Activated CD8-positive, alpha-beta T cell treated with anti-CD3 and anti-CD28 coated beads, Interleukin-2, amount 10 ng/mL, durations not matched to agents 7 days and 5 days (primary cell): ENCODE data around the gene FABP3. TPM values are rescaled to one million over a fixed set of nuclear protein-coding genes. Genes with fewer than 3 reads are reported as not detected.

Experiments used
- ATAC-seq: fragments of 150-1000 bp; cut with Tn5 transposase; one replicate; pipeline ENCODE4 v1.10.0; 2021; ENCODE audit warnings: moderate library complexity
- CTCF ChIA-PET: fragments of 350-600 bp; sonication (Branson Sonifier 250); formaldehyde crosslinking; loops from one replicate; lab custom pipeline; 2021; ENCODE audit warnings: antibody characterized with exemption; lab: Charles Lee
- POLR2A ChIA-PET: fragments of 350-600 bp; sonication (Branson Sonifier 250); formaldehyde crosslinking; loops from one replicate; lab custom pipeline; 2021; ENCODE audit warnings: antibody characterized with exemption; lab: Charles Lee
- DNase-seq: peaks from one replicate; pipeline ENCODE4 v3.0.0-alpha.2; 2020
- H3K27ac Mint-ChIP-seq: one replicate; pipeline ENCODE4 v1.8.0; 2021; ENCODE audit warnings: mild to moderate bottlenecking, mixed read lengths
- H3K27me3 Mint-ChIP-seq: one replicate; pipeline ENCODE4 v1.8.0; 2021; ENCODE audit warnings: low read depth, mixed read lengths
- H3K36me3 Mint-ChIP-seq: one replicate; pipeline ENCODE4 v1.8.0; 2021; ENCODE audit warnings: low read depth, mixed read lengths
- H3K4me1 Mint-ChIP-seq: one replicate; pipeline ENCODE4 v1.8.0; 2021; ENCODE audit warnings: low read depth, mixed read lengths
- H3K4me3 Mint-ChIP-seq: one replicate; pipeline ENCODE4 v1.8.0; 2021; ENCODE audit warnings: mild to moderate bottlenecking, mixed read lengths
- H3K9me3 Mint-ChIP-seq: one replicate; pipeline ENCODE4 v1.8.0; 2022; ENCODE audit warnings: mixed read lengths; ENCODE audit not compliant: insufficient read depth
- total RNA-seq, 2 experiments: library from RNA; stranded (reverse); gene quantifications; one replicate each; pipeline ENCODE4 v1.2.3, GENCODE V29; 2021

Gene FABP3
- total RNA-seq, 2 experiments from 2014 or later: not detected

- POLR2A ChIA-PET: no interaction called here
- CTCF ChIA-PET: no interaction called here
- no peak for ATAC-seq
- H3K27me3 Mint-ChIP-seq: no peaks in the 10 kb centered on the region
- no peaks in the 10 kb centered on the region for H3K9me3 Mint-ChIP-seq
- H3K27ac Mint-ChIP-seq: no peak overlapping the region
- DNase-seq: no peak
- no peaks in the 10 kb centered on the region for H3K4me1 Mint-ChIP-seq
- no peak overlapping the region for H3K4me3 Mint-ChIP-seq
- peaks cover 5% of the 10 kb centered on the region for H3K36me3 Mint-ChIP-seq
These were observed 28.4 kb downstream of the FABP3 start for GRCh38 chr1:31344503-31344902.

DNA sequence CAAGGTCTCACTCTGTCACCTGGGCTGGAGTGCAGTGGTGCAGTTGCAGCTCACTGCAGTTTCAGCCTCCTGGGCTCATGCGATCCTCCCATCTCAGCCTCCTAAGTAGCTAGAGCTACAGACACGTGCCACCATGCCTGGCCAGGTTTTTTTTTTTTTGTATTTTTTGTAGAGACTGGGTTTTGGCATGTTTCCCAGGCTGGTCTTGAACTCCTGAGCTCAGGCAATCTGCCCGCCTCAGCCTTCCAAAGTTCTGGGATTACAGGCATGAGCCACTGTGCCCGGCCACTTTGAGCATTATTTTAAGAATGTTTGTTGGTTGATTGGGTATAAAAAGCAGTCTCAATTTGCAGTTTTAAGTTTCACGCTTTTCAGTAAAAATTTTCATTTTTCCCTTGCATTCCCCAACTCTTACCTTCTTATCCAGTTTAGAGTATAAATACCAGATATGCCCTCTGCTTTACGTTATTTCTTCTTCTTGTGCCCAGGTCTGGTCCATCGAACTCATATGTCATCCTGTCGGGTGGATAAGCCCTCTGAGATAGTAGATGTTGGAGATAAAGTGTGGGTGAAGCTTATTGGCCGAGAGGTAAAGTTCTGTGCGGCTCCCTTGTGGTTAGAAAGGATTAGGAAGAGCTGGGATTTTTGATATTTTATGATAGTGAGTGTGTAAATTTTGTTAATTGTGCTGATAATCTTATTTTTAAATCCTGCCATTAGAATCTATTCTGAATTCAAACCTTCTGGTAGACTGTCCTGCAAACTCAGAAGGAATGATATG is 36.0 kb downstream of the FABP3 start:
- no peaks in the 10 kb centered on the region for H3K4me1 Mint-ChIP-seq
- no peak for DNase-seq
- no peak overlapping the region for H3K27ac Mint-ChIP-seq
- no peak overlapping the region for H3K4me3 Mint-ChIP-seq
- no peaks in the 10 kb centered on the region for H3K9me3 Mint-ChIP-seq
- POLR2A ChIA-PET: no interaction called here
- ATAC-seq: no peak
- CTCF ChIA-PET: interaction anchor here (0.9 to 2.4 kb wide), 3 partner anchors 10 to 153 kb away, joined by 3 to 10 read pairs (median 4); no protein-coding TSS in a partner anchor
- no peaks in the 10 kb centered on the region for H3K27me3 Mint-ChIP-seq
- peaks cover 3% of the 10 kb centered on the region for H3K36me3 Mint-ChIP-seq

- Mint-ChIP-seq H3K36me3 (peaks cover 4% of the 10 kb centered on the region), H3K9me3 (no peaks in the 10 kb centered on the region), H3K27me3 (no peaks in the 10 kb centered on the region), H3K4me1 (no peaks in the 10 kb centered on the region), H3K4me3 (no peak overlapping the region), H3K27ac (no peak overlapping the region)
- POLR2A ChIA-PET: no interaction called here
- DNase-seq (peak; percentile 21), ATAC-seq (no peak)
- CTCF ChIA-PET: interaction anchor here (2.4 kb wide), 1 partner anchor 150 kb away, joined by 10 read pairs; no protein-coding TSS in a partner anchor
These were observed 37.9 kb downstream of the FABP3 start for GRCh38 chr1:31335007-31335406.

DNA sequence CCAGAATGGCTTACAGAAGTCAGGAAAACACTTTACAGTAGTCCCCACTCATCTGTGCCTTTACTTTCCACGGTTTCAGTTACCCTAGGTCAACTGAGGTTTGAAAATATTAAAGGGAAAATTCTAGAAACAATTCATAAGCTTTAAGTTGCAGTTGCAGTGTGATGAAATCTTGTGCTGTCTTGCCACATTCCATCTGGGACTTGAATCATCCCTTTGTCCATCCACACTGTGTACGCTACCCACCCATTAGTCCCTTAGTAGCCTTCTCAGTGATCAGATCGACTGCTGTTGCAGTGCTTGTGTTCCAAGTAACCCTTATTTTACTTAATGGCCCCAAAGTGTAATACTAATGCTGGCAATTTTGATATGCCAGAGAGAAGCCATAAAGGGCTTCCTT is 45.5 kb downstream of the FABP3 start:
- CTCF ChIA-PET: interaction anchor here (1.1 to 3.5 kb wide), 2 partner anchors 143 to 221 kb away, joined by 3 to 11 read pairs; no protein-coding TSS in a partner anchor

DNA sequence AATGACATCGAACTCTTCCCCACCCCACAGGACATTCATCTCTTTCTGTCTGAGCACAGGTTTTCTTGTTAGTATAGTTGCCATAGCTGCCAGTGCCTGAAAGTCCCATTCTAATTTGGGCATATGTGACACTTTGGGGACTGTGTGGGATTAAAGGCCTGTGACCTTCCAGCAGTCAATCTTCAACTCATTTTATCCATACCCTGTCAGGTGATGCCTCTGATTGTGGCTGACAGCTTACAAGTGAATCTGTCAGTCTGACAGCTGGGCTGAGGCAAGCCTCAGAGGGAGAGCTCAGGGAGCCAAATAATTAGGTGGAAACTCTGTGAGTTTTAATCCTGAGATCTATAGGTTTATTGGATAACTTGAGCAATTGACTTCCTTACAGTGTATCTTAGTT is 46.4 kb downstream of the FABP3 start:
- Mint-ChIP-seq H3K27me3 (no peaks in the 10 kb centered on the region), H3K27ac (no peak overlapping the region), H3K4me3 (no peak overlapping the region), H3K36me3 (peaks cover 7% of the 10 kb centered on the region), H3K9me3 (no peaks in the 10 kb centered on the region), H3K4me1 (no peaks in the 10 kb centered on the region)
- no peak for ATAC-seq
- ChIA-PET POLR2A (no interaction called here), CTCF (interaction anchor here (0.7 to 1.6 kb wide), 3 partner anchors 11 to 164 kb away, joined by 3 read pairs; no protein-coding TSS in a partner anchor)
- no peak for DNase-seq

More for the DNA sequence above, 45.5 kb downstream of the FABP3 start:
- no peak overlapping the region for H3K4me3 Mint-ChIP-seq
- no peaks in the 10 kb centered on the region for H3K9me3 Mint-ChIP-seq
- no peaks in the 10 kb centered on the region for H3K27me3 Mint-ChIP-seq
- no peak for DNase-seq
- H3K27ac Mint-ChIP-seq: no peak overlapping the region
- no peaks in the 10 kb centered on the region for H3K4me1 Mint-ChIP-seq
- ATAC-seq: no peak
- POLR2A ChIA-PET: no interaction called here
- peaks cover 4% of the 10 kb centered on the region for H3K36me3 Mint-ChIP-seq

- ChIA-PET POLR2A (no interaction called here), CTCF (no interaction called here)
- Mint-ChIP-seq H3K27ac (no peak overlapping the region), H3K4me3 (no peak overlapping the region), H3K36me3 (peaks cover 6% of the 10 kb centered on the region), H3K4me1 (no peaks in the 10 kb centered on the region), H3K27me3 (no peaks in the 10 kb centered on the region), H3K9me3 (no peaks in the 10 kb centered on the region)
- no peak for DNase-seq
- ATAC-seq: no peak
These were observed 47.9 kb downstream of the FABP3 start for GRCh38 chr1:31324992-31325391.

- peaks cover 6% of the 10 kb centered on the region for H3K36me3 Mint-ChIP-seq
- DNase-seq (no peak), ATAC-seq (no peak)
- POLR2A ChIA-PET: no interaction called here
- no peak overlapping the region for H3K27ac Mint-ChIP-seq
- H3K4me3 Mint-ChIP-seq: no peak overlapping the region
- CTCF ChIA-PET: no interaction called here
- no peaks in the 10 kb centered on the region for H3K4me1 Mint-ChIP-seq
- H3K9me3 Mint-ChIP-seq: no peaks in the 10 kb centered on the region
- H3K27me3 Mint-ChIP-seq: no peaks in the 10 kb centered on the region
These were observed 48.8 kb downstream of the FABP3 start for GRCh38 chr1:31324093-31324492.

DNA sequence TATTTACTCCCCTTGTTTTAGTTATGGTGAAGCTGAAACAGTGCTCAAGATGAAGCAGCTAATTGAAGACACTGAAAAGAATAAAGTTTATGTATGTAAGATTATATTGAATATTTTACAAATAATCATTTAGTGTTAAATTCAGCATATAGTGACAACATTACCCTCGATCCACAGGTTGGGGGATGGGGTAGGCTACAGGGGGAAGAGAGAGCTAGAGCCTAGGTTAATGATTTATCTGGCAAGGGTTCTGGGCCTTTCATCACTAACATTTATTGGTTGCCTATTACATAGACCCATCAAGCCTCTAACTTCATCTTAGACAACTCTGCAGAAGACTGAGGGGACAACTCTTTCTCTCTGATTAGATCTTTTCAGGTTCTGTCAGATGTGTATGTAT is 54.7 kb downstream of the FABP3 start:
- CTCF ChIA-PET: no interaction called here

DNA sequence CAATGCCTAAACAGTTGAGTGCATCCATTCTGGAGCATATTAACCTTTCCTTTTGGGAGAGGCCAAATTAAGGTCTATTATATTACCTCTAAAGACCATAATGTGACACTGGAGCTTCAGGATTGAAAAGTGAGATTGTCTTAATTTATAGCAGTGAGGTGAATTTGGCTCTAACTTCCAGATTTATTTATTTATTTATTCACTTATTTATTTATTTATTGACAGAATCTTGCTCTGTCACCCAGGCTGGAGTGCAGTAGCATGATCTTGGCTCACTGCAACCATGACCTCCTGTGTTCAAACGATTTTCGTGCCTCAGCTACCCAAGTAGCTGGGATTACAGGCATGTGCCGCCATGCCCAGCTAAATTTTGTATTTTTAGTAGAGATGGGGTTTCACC is 57.0 kb downstream of the FABP3 start:
- Mint-ChIP-seq H3K4me1 (no peaks in the 10 kb centered on the region), H3K9me3 (no peaks in the 10 kb centered on the region), H3K36me3 (peaks cover 33% of the 10 kb centered on the region), H3K4me3 (no peak overlapping the region), H3K27ac (no peak overlapping the region), H3K27me3 (no peaks in the 10 kb centered on the region)
- ATAC-seq (no peak), DNase-seq (no peak)
- POLR2A ChIA-PET: no interaction called here
- CTCF ChIA-PET: interaction anchor here (1.1 kb wide), 1 partner anchor 132 kb away, joined by 4 read pairs; no protein-coding TSS in a partner anchor

More for the DNA sequence above, 54.7 kb downstream of the FABP3 start:
- Mint-ChIP-seq H3K9me3 (no peaks in the 10 kb centered on the region), H3K27ac (no peak overlapping the region), H3K4me3 (no peak overlapping the region), H3K27me3 (no peaks in the 10 kb centered on the region), H3K4me1 (no peaks in the 10 kb centered on the region), H3K36me3 (peaks cover 26% of the 10 kb centered on the region)
- ATAC-seq (no peak), DNase-seq (no peak)
- POLR2A ChIA-PET: interaction anchor here (0.6 kb wide), 2 partner anchors 55 to 230 kb away, joined by 3 read pairs; no protein-coding TSS in a partner anchor

Other genes starting within 250 kb of the FABP3 start
- gene NKAIN1, start 133.2 kb downstream of the FABP3 start, total RNA-seq: 1 to 10 TPM in 1 of 2 experiments, under 1 TPM in 1; 0.63 to 2.0 TPM
- 100 to 1,000 TPM in 1 of 2 experiments, 10 to 100 TPM in 1; 94.9 to 103 TPM for gene SNRNP40, start 76.3 kb downstream of the FABP3 start, total RNA-seq
- gene ZCCHC17, start 76.0 kb downstream of the FABP3 start, total RNA-seq: 10 to 100 TPM; 25.9 to 27.9 TPM
- gene SERINC2, start 40.1 kb upstream of the FABP3 start, total RNA-seq: under 1 TPM in 1 of 2 experiments, not detected in 1; 0.13 TPM
- not detected for gene TINAGL1, start 203.4 kb upstream of the FABP3 start, total RNA-seq
- gene HCRTR1, start 244.6 kb upstream of the FABP3 start, total RNA-seq: not detected